ENCODE results near the gene ABO. TPM values are rescaled to one million over a fixed set of nuclear protein-coding genes. Genes with fewer than 3 reads are reported as not detected.

The ABO gene
- total and polyA plus RNA-seq, 10 of the 15 experiments (the other 5 are each of a cell fraction or from before 2014, with no cell fraction given), result 0.10 TPM; not detected in 9

- Histone ChIP-seq H3K9me3 (replicated peaks; ENCODE audit: control insufficient read depth, insufficient read depth, low read length) (no peaks in the 10 kb centered on the region; the same call in 2 of the 3 replicates), H4K20me1 (ENCODE audit: control insufficient read depth, insufficient read depth) (no peaks in the 10 kb centered on the region), H3K4me3 (no peak overlapping the region), H3K27me3 (replicated peaks in 1 of 2; ENCODE audit: control insufficient read depth in 2 of 2, insufficient read depth in 2 of 2, low read length in 1 of 2) (no peaks in the 10 kb centered on the region), H3K4me2 (ENCODE audit: control insufficient read depth, insufficient read depth) (no peak overlapping the region), H3K27ac (ENCODE audit: control insufficient read depth, insufficient read depth) (no peak overlapping the region), H3K79me2 (ENCODE audit: control insufficient read depth, insufficient read depth, low read length) (no peaks in the 10 kb centered on the region), H3K4me1 (ENCODE audit: control insufficient read depth, insufficient read depth, low read length) (no peaks in the 10 kb centered on the region), H2AFZ (ENCODE audit: control insufficient read depth, low read depth, low read length) (no peak overlapping the region), H3K36me3 (ENCODE audit: control insufficient read depth in 2 of 2, insufficient read depth in 2 of 2, low read length in 1 of 2) (no peaks in the 10 kb centered on the region), H3K9ac (ENCODE audit: control insufficient read depth, insufficient read depth, low read length) (no peak overlapping the region)
- SMC1A ChIA-PET (ENCODE audit: uncharacterized antibody, unreplicated experiment), result no interaction called here
- RAD21 ChIA-PET (ENCODE audit: unreplicated experiment), result no interaction called here
- ATAC-seq, result no peak
- BruUV-seq (replicated peaks), result no TSS peak
- CTCF ChIA-PET, result no interaction called here
- intact Hi-C loops (cut with micrococcal nuclease; ENCODE audit: unreplicated experiment) (loop anchor here (10.0 kb wide), 1 partner anchor 138 kb away; no protein-coding TSS in a partner anchor), in situ Hi-C loops (cut with MboI) (no loop called here)
- DNase-seq (ENCODE audit: low read depth, low spot score), result no peak
- FAIRE-seq, result no peak
- POLR2A ChIA-PET, result no interaction called here
- 52% methylated on average over 10 of the region's 10 CpGs for WGBS (ENCODE audit: insufficient coverage, insufficient replicate concordance, low lambda C conversion rate, missing lambda C conversion rate)
- TF ChIP-seq ATF3 (IDR thresholded peaks at IDR 0.05; ENCODE audit: borderline replicate concordance, extremely low read depth, low read depth, low read length), result no peak
- TF ChIP-seq HSF1 (IDR thresholded peaks at IDR 0.05; ENCODE audit: low read depth, low read length), result no peak
- no peak for TF ChIP-seq E4F1 (IDR thresholded peaks at IDR 0.05; ENCODE audit: borderline replicate concordance, partially characterized antibody)
- TF ChIP-seq FOXM1 (IDR thresholded peaks at IDR 0.05; ENCODE audit: low read depth, low read length), result no peak
- no peak for TF ChIP-seq REST (IDR thresholded peaks at IDR 0.05; ENCODE audit: low read depth, low read length)
- TF ChIP-seq SIX5 (IDR thresholded peaks at IDR 0.05; ENCODE audit: low read depth, low read length, severe bottlenecking), result no peak
- no peak for TF ChIP-seq FOS (IDR thresholded peaks at IDR 0.05; ENCODE audit: borderline replicate concordance, extremely low read depth, insufficient read length)
- TF ChIP-seq GABPA (IDR thresholded peaks at IDR 0.05; ENCODE audit: low read depth), result no peak
- no peak for TF ChIP-seq ELK1 (IDR thresholded peaks at IDR 0.05; ENCODE audit: low read depth, low read length)
- TF ChIP-seq IRF5 (IDR thresholded peaks at IDR 0.05; ENCODE audit: borderline replicate concordance), result no peak
- TF ChIP-seq POU2F2 (IDR thresholded peaks at IDR 0.05; ENCODE audit: borderline replicate concordance, low read depth, low read length), result no peak
- TF ChIP-seq ZZZ3 (IDR thresholded peaks at IDR 0.05; ENCODE audit: control insufficient read depth, insufficient read length, low read depth), result no peak
- TF ChIP-seq CREB1 (IDR thresholded peaks at IDR 0.05; ENCODE audit: low read depth), result no peak
- no peak for TF ChIP-seq FOXK2 (IDR thresholded peaks at IDR 0.05)
These were observed 48.2 kb upstream of the ABO start for GRCh38 chr9:133323211-133323610.

Data from GM12878 (cell line).